ENCODE measurements around the gene ACKR3. TPM values are rescaled to one million over a fixed set of nuclear protein-coding genes. Genes with fewer than 3 reads are reported as not detected.

The ACKR3 gene
- total RNA-seq, 2 experiments from 2014 or later: 0.46 to 2.1 TPM

DNA sequence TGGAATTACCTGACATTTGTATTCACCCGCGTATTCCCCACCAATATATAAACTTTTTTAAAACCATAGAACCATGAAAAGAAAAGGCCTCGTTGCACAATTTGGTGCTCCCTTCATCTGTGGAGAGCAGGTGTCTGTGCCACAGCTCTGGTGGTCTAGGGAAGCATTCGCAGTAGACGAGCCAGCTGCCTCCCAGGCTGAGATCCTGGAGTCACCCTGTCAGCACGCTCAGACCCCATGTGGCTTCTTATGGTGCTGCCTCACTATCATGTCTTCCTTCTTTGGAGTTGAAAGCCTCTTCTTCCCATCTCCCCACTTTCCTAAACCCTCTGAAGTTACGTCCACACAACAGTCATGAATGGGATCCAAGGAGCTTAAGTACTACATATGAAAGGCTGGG is 38.4 kb upstream of the ACKR3 start:
- Histone ChIP-seq H4K20me1 (ENCODE audit: insufficient read depth, low read length) (no peaks in the 10 kb centered on the region), H3K79me2 (ENCODE audit: insufficient read depth, low read depth, low read length) (no peaks in the 10 kb centered on the region), H3K4me1 (ENCODE audit: insufficient read depth, low read length, poor library complexity, severe bottlenecking) (peaks cover under 1% of the 10 kb centered on the region), H3K27ac (ENCODE audit: low read depth, low read length, poor library complexity, severe bottlenecking) (no peak overlapping the region), H3K9me2 (ENCODE audit: insufficient read depth, low read length) (no peaks in the 10 kb centered on the region), H3K4me3 (ENCODE audit: low read depth, low read length, poor library complexity, severe bottlenecking) (no peak overlapping the region), H3K4me2 (ENCODE audit: low read length) (no peak overlapping the region), H2AFZ (ENCODE audit: low read length) (no peak overlapping the region), H3K9me3 (ENCODE audit: low read length) (no peaks in the 10 kb centered on the region), H3K36me3 (ENCODE audit: insufficient read depth, low read length) (no peaks in the 10 kb centered on the region)
- no peak for TF ChIP-seq EZH2phosphoT487 (IDR thresholded peaks at IDR 0.05; ENCODE audit: borderline replicate concordance, low read depth, low read length)
- TF ChIP-seq CTCF (conservative IDR thresholded peaks at IDR 0.05; ENCODE audit: low read length): no peak
- intact Hi-C loops (cut with micrococcal nuclease; ENCODE audit: unreplicated experiment): no loop called here
- BruUV-seq (replicated peaks): no TSS peak
- DNase-seq (ENCODE audit: low spot score): no peak
- ChIA-PET POLR2A (no interaction called here), CTCF (ENCODE audit: unreplicated experiment) (no interaction called here)

- CTCF ChIA-PET (ENCODE audit: unreplicated experiment): no interaction called here
- no peak overlapping the region for H3K27ac ChIP-seq (ENCODE audit: low read depth, low read length, poor library complexity, severe bottlenecking)
- no TSS peak for BruUV-seq (replicated peaks)
- H3K4me1 ChIP-seq (ENCODE audit: insufficient read depth, low read length, poor library complexity, severe bottlenecking): peaks cover 8% of the 10 kb centered on the region
- TF ChIP-seq CTCF (conservative IDR thresholded peaks at IDR 0.05; ENCODE audit: low read length): no peak
- TF ChIP-seq EZH2phosphoT487 (IDR thresholded peaks at IDR 0.05; ENCODE audit: borderline replicate concordance, low read depth, low read length): no peak
- H3K4me3 ChIP-seq (ENCODE audit: low read depth, low read length, poor library complexity, severe bottlenecking): no peak overlapping the region
- H3K4me2 ChIP-seq (ENCODE audit: low read length): no peak overlapping the region
- intact Hi-C loops (cut with micrococcal nuclease; ENCODE audit: unreplicated experiment): no loop called here
- POLR2A ChIA-PET: no interaction called here
- no peaks in the 10 kb centered on the region for H3K9me3 ChIP-seq (ENCODE audit: low read length)
- no peak overlapping the region for H2AFZ ChIP-seq (ENCODE audit: low read length)
- no peaks in the 10 kb centered on the region for H3K36me3 ChIP-seq (ENCODE audit: insufficient read depth, low read length)
- no peak for DNase-seq (ENCODE audit: low spot score)
- H4K20me1 ChIP-seq (ENCODE audit: insufficient read depth, low read length): no peaks in the 10 kb centered on the region
- no peaks in the 10 kb centered on the region for H3K79me2 ChIP-seq (ENCODE audit: insufficient read depth, low read depth, low read length)
- no peaks in the 10 kb centered on the region for H3K9me2 ChIP-seq (ENCODE audit: insufficient read depth, low read length)
Observed at GRCh38 chr2:236531996-236532395, 37.6 kb upstream of the ACKR3 start.

DNA sequence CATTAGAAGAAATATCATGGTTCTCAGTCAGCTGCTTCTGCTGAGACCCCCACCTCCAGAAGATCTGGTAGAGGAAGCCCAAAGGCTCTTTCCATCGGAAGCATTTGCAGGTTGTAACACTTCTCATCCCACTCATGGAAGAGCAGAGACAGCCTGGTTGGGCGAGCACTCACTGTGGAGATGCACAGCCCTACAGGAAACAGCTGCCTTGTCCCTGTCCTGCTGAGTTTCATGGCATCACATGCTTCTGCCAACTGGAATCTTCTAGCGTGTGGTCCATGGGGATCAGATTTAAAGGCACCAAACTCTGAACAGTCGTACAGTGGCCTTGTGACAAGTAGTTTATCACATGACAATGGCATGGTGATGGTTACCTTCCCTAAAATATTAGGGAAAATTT is 36.3 kb upstream of the ACKR3 start:
- H4K20me1 ChIP-seq (ENCODE audit: insufficient read depth, low read length): no peaks in the 10 kb centered on the region
- no TSS peak for BruUV-seq (replicated peaks)
- no peaks in the 10 kb centered on the region for H3K36me3 ChIP-seq (ENCODE audit: insufficient read depth, low read length)
- POLR2A ChIA-PET: no interaction called here
- H3K9me2 ChIP-seq (ENCODE audit: insufficient read depth, low read length): no peaks in the 10 kb centered on the region
- no peak overlapping the region for H3K27ac ChIP-seq (ENCODE audit: low read depth, low read length, poor library complexity, severe bottlenecking)
- H3K9me3 ChIP-seq (ENCODE audit: low read length): no peaks in the 10 kb centered on the region
- intact Hi-C loops (cut with micrococcal nuclease; ENCODE audit: unreplicated experiment): no loop called here
- H3K79me2 ChIP-seq (ENCODE audit: insufficient read depth, low read depth, low read length): no peaks in the 10 kb centered on the region
- no peak overlapping the region for H3K4me2 ChIP-seq (ENCODE audit: low read length)
- TF ChIP-seq CTCF (conservative IDR thresholded peaks at IDR 0.05; ENCODE audit: low read length) (no peak), EZH2phosphoT487 (IDR thresholded peaks at IDR 0.05; ENCODE audit: borderline replicate concordance, low read depth, low read length) (no peak)
- DNase-seq (ENCODE audit: low spot score): no peak
- CTCF ChIA-PET (ENCODE audit: unreplicated experiment): no interaction called here
- H3K4me1 ChIP-seq (ENCODE audit: insufficient read depth, low read length, poor library complexity, severe bottlenecking): peaks cover 22% of the 10 kb centered on the region
- H3K4me3 ChIP-seq (ENCODE audit: low read depth, low read length, poor library complexity, severe bottlenecking): no peak overlapping the region
- H2AFZ ChIP-seq (ENCODE audit: low read length): no peak overlapping the region
